GM19438 (cell line): Measurements from ENCODE around the gene EPS15.
"Not testable (repeated sequence)": the region's sequence is repeated elsewhere in the genome, so short reads cannot be mapped to it uniquely, and the experiment has no call there.

Source experiments
- ATAC-seq: cut with Tn5 transposase; IDR thresholded peaks from one replicate; pipeline ENCODE4 v1.9.1; 2021; ENCODE audit warnings: low read depth; ENCODE audit not compliant: unreplicated experiment

EPS15 gene

DNA sequence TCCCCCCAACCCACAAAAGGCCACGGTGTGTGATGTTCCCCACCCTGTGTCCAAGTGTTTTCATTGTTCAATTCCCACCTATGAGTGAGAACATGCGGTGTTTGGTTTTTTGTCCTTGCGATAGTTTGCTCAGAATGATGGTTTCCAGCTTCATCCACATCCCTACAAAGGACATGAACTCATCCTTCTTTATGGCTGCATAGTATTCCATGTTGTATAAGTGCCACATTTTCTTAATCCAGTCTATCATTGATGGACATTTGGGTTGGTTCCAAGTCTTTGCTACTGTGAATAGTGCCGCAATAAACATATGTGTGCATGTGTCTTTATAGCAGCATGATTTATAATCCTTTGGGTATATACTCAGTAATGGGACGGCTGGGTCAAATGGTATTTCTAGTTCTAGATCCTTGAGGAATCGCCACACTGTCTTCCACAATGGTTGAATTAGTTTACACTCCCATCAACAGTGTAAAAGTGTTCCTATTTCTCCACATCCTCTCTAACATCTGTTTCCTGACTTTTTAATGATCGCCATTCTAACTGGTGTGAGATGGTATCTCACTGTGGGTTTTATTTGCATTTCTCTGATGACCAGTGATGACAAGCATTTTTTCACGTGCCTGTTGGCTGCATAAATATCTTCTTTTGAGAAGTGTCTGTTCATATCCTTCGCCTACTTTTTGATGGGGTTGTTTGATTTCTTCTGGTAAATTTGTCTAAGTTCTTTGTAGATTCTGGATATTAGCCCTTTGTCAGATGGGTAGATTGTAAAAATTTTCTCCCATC lies 44.0 kb downstream of the EPS15 start:
- not testable (repeated sequence) for ATAC-seq

DNA sequence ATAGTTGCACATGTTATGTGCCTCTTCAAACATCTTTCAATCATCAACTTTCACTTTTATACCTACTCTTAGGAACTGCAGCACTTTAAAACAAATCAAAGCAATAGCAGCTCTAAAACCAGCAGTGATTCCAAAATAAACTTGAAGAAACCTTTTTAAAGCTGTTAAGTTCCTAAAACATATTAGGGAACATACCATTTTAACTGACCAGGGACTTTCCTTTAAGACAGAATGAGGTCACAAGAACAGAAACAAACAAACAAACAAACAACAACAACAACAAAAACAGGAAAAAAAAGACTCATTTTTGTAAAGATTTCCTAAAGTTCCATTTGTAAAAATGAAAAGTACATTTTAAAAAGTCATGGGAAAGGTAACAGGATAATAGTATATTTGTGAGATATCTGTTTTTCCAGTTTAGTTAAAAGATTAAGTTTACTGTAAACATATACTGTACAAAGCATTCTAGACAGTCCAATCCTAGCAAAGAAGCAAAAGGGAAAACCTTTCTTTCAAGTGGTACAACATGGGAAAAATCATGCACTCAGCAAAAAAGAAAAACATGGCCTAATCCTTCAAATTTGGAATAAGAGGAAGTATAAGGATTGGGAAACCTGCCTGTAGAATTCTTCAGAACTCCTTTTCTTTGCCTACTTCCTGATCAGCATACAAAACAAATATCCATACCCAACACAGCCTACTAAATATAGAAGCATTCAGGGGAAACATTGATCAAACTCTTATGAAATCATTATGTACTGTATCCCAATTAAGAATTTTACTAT lies 45.5 kb downstream of the EPS15 start:
- no peak for ATAC-seq

DNA sequence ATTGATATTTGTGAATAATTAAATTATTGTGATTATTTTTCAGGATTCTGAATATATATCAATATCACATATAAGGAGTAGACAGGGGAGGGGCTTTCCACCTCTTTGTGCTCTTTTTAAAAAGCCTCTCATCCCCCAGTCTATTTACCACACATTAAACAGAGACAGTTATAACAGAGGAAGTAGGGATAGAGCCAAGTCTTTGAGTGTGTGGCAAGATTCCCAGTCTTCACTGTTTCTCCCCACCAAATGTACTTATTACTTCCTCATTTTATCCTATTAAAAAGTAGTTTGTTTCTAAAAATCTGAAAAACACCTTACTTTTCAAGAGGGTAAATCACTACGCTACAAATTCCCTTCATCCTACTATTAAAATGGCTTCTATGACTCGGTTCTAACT lies 46.7 kb downstream of the EPS15 start:
- ATAC-seq, result no peak

DNA sequence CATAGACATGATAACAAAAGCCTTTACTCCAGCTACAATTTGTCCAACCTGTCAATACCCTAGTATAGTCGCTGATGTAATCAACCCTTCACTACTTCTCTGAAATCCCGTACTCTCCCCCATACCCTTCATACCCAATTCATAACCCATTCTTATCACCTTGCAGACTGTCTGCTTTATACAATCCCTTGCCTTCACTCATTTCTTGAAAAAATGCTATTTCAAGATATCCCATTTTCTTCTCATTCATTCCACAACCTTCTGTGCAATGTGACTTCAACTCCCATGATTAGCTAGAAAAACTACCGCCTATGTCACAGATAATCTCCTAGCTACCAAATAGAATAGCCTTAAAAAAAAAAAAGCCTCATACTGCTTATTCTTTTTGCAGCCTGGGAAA lies 49.5 kb downstream of the EPS15 start:
- no peak for ATAC-seq

DNA sequence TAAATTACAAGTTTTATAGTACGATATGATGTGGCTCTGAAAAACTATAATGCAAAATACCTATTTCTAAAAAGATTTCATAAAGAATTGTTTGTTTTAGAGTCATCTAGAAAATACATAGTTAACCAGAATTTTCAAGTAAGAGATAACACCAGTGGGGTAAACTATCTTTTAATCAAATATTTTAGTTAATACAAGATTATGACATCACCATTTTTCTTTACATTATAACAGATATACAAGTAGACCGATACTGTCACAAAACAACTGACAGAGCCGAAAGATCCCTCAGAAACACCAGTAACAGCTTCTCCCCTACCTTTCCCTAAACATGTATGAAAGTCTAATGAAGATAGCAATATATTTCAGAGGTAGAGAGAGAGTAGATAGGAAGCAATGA lies 54.2 kb downstream of the EPS15 start:
- ATAC-seq, result no peak

DNA sequence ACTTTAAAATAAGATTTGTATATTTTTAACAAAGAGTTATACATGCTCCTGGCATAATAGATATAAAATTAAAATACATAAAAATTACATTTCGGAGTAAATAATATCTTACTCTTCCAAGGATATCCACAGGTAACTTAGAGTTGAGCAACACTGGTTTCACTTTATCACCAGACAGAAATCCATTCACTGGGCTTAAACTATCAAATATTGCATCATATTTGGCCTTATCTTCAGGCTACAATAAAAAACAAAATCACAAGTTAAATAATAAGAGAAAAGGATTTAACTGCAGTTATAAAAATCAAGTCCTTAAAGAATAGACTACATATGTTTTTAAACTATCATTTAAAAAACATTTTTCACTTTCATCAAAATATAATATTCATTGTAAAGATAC lies 55.5 kb downstream of the EPS15 start:
- ATAC-seq, result no peak

DNA sequence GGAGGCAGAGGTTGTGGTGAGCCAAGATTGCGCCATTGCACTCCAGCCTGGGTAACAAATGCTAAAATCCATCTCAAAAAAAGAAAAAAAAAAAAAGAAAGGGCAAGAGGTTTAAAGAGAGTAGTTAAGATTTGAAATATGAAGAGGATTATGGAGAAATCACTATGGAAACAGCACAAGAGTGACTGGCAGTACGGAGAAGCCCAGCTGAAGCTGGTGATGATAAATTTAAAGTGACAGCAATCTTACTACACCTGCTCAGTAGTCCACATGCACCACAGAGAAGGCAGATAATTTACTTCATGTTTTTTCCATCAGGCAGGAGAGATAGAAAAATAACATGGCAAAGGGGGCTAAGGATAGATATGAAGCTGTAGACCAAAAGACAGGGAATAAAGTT lies 56.8 kb downstream of the EPS15 start:
- not testable (repeated sequence) for ATAC-seq

DNA sequence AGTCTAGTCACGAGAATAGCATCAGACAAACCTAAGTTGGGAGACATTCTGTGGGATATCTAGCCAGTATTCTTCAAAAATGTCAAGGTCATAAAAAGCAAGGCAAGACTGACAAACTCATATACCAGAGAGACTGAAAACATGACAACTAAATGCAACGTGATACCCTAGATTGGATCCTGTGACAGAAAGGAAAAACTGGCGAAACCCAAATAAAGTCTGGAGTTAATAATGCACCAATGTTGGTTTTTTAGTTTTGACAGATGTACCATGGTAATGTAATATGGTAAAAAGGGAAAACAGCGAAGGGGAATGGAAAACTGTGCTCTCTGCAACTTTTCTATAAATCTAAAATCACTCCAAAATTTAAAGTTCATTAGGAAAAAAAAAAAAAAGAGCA lies 64.5 kb downstream of the EPS15 start:
- ATAC-seq, result no peak

DNA sequence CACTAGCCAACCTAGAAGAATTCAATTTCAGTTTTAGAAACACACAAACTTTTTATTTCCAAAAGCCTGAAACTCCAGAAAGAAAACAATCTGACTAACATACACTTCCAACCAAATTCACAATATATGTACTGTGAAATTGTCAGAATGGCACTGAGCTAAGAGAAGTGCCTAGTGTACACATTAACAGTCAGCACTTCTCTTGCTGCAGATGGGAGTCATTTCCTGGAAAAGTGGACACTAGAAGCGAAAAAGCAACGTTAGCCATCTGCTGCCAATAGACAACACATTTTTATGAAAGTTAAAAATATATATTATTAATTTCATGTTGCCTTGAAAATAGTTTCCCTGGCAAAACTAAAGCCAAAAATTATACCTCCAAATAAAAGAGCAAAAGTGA lies 66.1 kb downstream of the EPS15 start:
- no peak for ATAC-seq

DNA sequence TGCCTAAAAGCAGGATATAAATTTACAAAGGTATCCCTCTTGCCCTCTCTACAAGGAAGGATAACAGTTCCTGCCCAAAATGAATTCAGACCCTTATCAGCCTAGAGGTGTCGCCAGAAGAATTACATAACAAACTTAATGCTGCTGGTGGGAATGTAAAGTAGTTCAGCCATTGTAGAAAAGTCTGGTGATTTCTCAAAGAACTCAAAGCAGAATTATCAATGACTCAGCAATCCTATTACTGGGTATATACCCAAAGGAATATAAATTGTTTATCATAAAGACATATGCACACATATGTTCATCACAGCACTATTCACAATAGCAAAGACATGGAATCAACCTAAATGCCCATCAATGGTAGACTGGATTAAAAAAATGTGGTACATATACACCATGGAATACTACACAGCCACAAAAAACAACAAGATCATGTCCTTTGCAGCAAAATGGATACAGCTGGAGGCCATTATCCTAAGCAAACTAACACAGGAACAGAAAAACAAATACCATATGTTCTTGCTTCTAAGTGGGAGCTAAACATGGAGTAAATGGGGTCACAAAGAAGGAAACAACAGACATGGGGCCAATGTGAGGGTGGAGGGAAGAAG lies 70.1 kb downstream of the EPS15 start:
- ATAC-seq, result not testable (repeated sequence)

DNA sequence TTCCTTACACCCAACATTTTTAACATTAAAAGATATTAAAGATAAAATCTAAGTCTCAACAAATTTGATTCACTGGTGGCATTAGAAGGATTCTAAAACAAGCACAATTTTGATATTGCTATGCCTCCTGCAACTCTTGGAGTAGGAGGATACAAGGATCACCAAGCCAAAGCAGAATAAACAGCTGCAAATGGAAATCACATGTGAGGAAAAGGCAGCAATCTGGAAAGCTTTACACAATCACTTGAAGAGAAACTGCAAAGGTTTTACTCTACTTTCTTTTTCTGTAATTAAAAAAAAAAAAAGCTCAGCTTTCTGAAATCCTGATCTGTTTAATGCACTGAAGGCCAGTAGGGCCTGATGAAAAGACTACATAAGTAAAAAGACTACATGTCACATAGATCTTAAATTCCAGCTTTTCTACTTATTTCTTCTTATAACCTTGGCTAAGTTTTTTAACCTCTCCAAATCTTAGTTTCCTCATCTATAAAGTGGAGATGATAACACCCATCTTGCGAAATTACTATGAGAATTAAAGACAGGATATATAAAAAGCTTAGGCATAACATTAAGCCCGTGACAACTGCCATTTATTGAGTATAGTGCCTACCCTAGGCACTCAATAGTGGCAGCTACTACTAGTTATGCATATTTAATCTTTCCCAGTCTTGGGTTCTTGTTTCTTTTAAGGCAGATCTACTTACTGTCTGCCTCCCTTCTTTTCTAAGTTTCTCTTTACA lies 73.5 kb downstream of the EPS15 start:
- ATAC-seq, result no peak

DNA sequence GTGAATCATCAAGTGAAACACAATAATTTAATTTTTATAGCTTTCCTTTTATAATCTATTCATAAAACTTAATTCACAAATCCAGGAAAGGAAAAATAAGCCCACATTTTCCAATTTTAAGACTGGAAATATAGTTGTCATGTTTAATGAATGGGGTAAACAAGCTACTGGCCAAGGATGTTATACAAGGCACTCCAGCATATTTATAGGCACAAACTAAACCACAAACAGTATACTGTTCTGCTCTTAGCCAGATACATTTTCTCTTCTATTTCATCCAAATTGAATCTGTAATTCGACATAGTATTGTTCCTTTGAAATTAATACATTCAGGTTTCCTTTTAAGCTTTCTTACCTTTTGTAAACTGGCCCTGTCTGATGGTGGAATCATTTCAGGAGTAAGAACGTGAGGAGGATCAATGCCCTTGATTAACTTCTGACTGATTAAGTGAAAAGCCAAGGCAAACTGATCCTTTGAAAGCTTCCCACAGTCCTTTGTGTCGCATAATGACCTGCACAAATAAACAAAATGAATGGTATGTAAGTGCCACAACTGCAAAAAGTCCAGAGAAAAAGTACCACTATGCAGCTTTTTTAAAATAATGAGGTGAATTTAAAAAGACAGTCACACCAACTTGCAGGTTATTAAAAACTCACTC lies 74.4 kb downstream of the EPS15 start:
- ATAC-seq, result no peak

DNA sequence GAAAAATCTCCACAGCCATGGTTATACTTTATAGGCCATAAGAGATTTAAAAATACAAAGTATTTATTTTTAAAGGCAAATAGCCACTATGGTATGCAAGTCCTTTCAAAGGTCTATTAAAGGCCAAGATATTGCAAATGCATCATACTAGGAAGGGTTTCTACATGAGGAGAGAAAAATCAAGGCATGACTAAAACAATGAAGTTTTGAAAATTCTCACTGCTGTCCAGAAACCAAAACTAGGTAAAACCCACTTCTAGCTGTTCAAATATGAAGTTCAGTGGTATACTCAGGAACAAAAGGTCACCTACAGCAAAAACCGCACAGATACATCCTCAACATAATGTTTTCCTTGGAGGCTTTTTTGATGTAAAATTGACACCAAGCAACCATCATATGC lies 75.0 kb downstream of the EPS15 start:
- ATAC-seq, result no peak

DNA sequence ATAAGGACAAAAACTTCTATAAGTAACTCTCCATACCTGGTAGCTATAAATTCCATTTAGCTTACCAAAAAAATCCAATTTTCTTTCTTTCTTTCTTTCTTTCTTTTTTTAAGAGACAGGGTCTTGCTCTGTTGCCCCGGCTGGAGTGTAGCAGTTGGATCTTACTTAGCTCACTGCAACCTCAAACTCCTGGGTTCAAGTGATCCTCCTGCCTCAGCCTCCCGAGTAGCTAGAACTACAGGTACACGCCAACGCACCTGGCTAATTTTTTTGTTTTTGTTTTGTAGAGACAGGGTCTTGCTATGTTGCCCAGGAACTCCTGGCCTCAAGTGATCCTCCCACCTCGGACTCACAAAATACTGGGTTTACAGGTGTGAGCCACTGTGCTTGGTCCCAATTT lies 75.5 kb downstream of the EPS15 start:
- no peak for ATAC-seq

DNA sequence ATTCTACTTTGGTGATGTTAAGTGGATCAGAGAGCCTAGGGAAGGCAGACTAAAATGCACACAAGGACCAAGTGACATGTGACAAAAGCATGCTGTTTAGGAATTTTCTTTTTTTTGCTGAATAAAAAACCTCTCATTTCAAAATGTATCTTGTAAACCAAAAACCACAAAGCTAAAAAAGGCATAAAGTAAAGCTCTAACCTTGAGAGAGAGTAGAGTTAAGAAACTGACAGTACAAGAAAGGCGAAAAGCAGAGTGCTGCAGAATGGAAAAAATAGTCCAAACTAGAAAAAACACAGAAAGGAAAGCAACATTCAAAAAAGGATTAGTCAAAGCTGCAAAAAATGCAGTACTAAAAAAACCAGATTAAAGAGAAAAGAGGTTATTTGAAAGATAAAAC lies 76.5 kb downstream of the EPS15 start:
- no peak for ATAC-seq

DNA sequence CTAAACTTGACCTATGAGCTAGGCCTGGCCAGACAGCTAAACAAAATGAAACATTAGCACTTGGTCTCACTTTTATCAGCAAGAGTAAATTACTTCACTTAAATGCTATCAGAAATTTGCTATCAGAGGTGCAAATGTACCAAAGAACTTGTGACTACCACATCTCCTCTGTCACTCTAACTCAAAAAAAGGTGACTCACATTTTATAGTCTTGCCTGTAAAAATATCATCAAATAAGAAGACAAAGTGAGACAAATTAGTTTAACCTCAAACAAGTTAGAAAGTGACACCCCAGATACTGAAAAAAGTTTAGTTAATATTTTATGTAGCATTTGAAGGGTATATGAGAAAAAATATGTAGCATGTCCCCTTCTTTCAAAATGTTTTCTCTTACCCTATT lies 76.9 kb downstream of the EPS15 start:
- no peak for ATAC-seq

DNA sequence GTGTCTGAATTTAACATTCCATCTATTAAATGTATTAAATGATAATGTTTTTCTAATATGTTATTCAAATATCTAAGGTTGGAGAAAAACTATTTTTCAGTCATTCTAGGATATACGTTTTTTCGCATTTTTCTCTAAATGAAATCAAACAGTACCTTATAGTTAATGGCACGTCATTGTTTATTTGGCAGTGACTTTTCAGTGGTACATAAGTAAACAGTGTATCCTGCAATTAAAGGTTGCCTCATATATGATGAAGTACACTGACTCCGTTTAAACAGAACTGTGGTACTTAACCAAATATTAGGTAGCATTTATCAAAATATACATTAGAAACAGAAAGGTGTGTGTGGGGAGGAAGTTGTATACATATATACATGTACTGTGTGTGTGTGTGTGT lies 79.2 kb downstream of the EPS15 start:
- no peak for ATAC-seq

DNA sequence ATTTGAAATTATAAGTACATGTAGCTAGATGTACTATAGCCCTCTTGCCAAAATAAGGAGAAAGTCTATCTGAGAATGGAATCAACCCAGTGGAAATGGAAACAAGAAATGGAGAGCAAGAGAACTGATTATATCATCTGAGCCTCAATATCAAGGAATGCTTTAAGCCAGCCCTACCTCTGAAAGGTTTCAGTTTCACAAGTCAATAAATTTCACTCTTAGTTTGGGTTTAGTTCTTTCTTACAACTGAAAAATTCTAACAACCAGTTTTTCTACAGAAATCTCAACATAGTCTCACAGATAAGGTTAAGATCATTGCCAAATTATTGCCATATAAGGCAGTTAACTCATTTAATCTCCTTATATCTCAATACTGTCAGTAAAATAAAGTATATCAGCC lies 80.0 kb downstream of the EPS15 start:
- ATAC-seq, result no peak

DNA sequence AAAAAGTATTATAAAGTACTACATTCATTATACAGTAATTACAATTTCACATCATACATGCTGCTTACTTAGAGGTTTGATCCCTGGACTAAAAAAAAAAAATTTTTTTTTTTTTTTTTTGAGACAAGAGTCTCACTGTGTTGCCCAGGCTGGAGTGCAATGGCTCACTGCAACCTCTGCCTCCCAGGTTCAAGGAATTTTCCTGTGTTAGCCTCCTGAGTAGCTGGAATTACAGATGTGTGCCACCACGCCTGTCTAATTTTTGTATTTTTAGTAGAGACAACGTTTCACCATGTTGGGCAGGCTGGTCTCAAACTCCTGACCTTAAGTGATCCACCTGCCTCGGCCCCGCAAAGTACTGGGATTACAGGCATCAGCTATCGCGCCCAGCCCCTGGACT lies 81.7 kb downstream of the EPS15 start:
- ATAC-seq, result not testable (repeated sequence)

DNA sequence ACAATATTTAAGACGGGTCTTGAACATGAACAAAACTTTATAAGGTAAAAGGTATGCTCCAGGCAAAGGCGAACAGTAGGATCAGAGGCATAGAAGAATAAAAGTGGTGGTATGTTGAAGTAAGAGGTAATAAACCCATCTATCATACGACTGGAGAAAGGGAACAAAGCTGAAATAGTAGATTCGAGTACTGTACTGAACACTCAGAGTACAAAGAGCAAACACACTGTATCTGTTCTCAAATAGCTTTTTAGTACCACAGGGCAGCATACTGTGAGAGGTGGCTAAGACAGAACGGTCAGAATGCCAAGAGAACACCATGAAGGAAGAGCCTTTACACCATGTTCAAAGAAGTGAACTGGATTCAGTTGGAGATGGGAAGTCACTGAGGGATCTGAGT lies 83.2 kb downstream of the EPS15 start:
- no peak for ATAC-seq
